Ascending aorta (tissue), 2 donors: ENCODE results near the gene KCNK3. TPM values are rescaled to one million over a fixed set of nuclear protein-coding genes. Genes with fewer than 3 reads are reported as not detected.
A peak's percentile ranks its signal among the peaks of the same experiment; 100 is the strongest.
"Not testable (repeated sequence)": the region's sequence is repeated elsewhere in the genome, so short reads cannot be mapped to it uniquely, and the experiment has no call there.

ENCODE experiments used
- DNase-seq, 2 donors: peaks; one replicate each; pipeline ENCODE4 v3.0.0-alpha.2; 2019; ENCODE audit warnings: low spot score in 2 of 2
- H3K27ac ChIP-seq, 2 donors: fragments of 200-600 bp; sonication (generic); one replicate each; pipeline ENCODE4 v1.5.1; 2016 to 2017; ENCODE audit warnings: mild to moderate bottlenecking in 1 of 2
- H3K27me3 ChIP-seq: fragments of 200-600 bp; sonication (generic); one replicate; pipeline ENCODE4 v1.5.1; 2017
- H3K36me3 ChIP-seq, 2 donors: fragments of 200-600 bp; sonication (generic); one replicate each; pipeline ENCODE4 v1.5.1; 2016
- H3K4me1 ChIP-seq, 2 donors: fragments of 200-600 bp; sonication (generic); one replicate each; pipeline ENCODE4 v1.5.1; 2016 to 2017; ENCODE audit warnings: mild to moderate bottlenecking in 1 of 2
- H3K4me3 ChIP-seq, 2 donors: fragments of 200-600 bp; sonication (generic); one replicate each; pipeline ENCODE4 v1.5.1; 2016 to 2017; ENCODE audit warnings: mild to moderate bottlenecking in 1 of 2
- H3K9me3 ChIP-seq, 2 donors: fragments of 200-600 bp; sonication (generic); one replicate each; pipeline ENCODE4 v1.5.1; 2016
- CTCF ChIP-seq, 3 experiments: fragments of 200-600 bp in 2 of 3; fragments of 450-650 bp in 1 of 3; sonication (generic) in 2 of 3; IDR thresholded peaks; one replicate each; pipeline ENCODE4 v1.5.1; 2016 to 2019; ENCODE audit warnings: antibody characterized with exemption in 3 of 3, mild to moderate bottlenecking in 1 of 3, moderate library complexity in 1 of 3
- intact Hi-C: fragments of 100-400 bp; cut with DNase I; formaldehyde crosslinking; loops from one replicate; pipeline ENCODE4 v1.15.1; 2023
- total RNA-seq: library from RNA; depleted of rRNA; stranded (reverse); fragments of >200 nt; gene quantifications from one replicate; pipeline ENCODE4 v1.1.0, GENCODE V29; 2016

Gene KCNK3
- total RNA-seq, 1 donor from 2014 or later, result 7.2 TPM

- Histone ChIP-seq H3K4me3 (no peak overlapping the region), H3K27me3 (no peaks in the 10 kb centered on the region), H3K36me3 (no peaks in the 10 kb centered on the region), H3K4me1 (peaks cover 3 to 13% of the 10 kb centered on the region in 2 donors), H3K9me3 (no peaks in the 10 kb centered on the region), H3K27ac (no peak overlapping the region)
- TF ChIP-seq CTCF (IDR thresholded peaks at IDR 0.05), result no peak
- intact Hi-C loops, result loop anchor here (2.0 kb wide), 1 partner anchor 32 kb away; no protein-coding TSS in a partner anchor
- no peak for DNase-seq
Measured at GRCh38 chr2:26756337-26756736, 63.8 kb downstream of the KCNK3 start.

- Histone ChIP-seq H3K4me3 (no peak overlapping the region), H3K36me3 (no peaks in the 10 kb centered on the region), H3K27ac (peak overlapping the region; percentile 51 to 69), H3K27me3 (no peaks in the 10 kb centered on the region), H3K4me1 (peaks cover 3 to 13% of the 10 kb centered on the region in 2 donors), H3K9me3 (no peaks in the 10 kb centered on the region)
- DNase-seq, result peak in 1 of 2 donors; percentile 90
- no peak for TF ChIP-seq CTCF (IDR thresholded peaks at IDR 0.05)
- intact Hi-C loops, result loop anchor here (2.0 kb wide), 1 partner anchor 33 kb away; no protein-coding TSS in a partner anchor
Measured at GRCh38 chr2:26757873-26758789, 65.6 kb downstream of the KCNK3 start.

GRCh38 chr2:26758790-26759321 lies 66.3 kb downstream of the KCNK3 start:
- no peaks in the 10 kb centered on the region for H3K27me3 ChIP-seq
- H3K9me3 ChIP-seq, result no peaks in the 10 kb centered on the region
- intact Hi-C loops, result no loop called here
- no peak for DNase-seq
- H3K27ac ChIP-seq, result peak overlapping the region in 1 of 2 donors; percentile 69
- H3K36me3 ChIP-seq, result no peaks in the 10 kb centered on the region
- H3K4me1 ChIP-seq, result peaks cover 3 to 19% of the 10 kb centered on the region in 2 donors
- no peak for TF ChIP-seq CTCF (IDR thresholded peaks at IDR 0.05)
- no peak overlapping the region for H3K4me3 ChIP-seq

GRCh38 chr2:26759845-26760244 lies 67.3 kb downstream of the KCNK3 start:
- intact Hi-C loops, result loop anchor here (10.0 kb wide), 3 partner anchors 315 to 885 kb away; partner anchors contain the start of genes ASXL2, ATRAID, CAD and EMILIN1

GRCh38 chr2:26760991-26761390 lies 68.5 kb downstream of the KCNK3 start:
- DNase-seq, H3K9me3 ChIP-seq, H3K27me3 ChIP-seq, H3K27ac ChIP-seq, H3K36me3 ChIP-seq, H3K4me3 ChIP-seq: not testable (repeated sequence)
- peaks cover 10 to 34% of the 10 kb centered on the region in 2 donors for H3K4me1 ChIP-seq
- intact Hi-C loops, result loop anchor here (10.0 kb wide), 3 partner anchors 314 to 886 kb away; partner anchors contain the start of genes ASXL2, ATRAID, CAD and EMILIN1

More at GRCh38 chr2:26759845-26760244, 67.3 kb downstream of the KCNK3 start:
- DNase-seq, result no peak
- Histone ChIP-seq H3K36me3 (no peaks in the 10 kb centered on the region), H3K27me3 (no peaks in the 10 kb centered on the region), H3K4me1 (peaks cover 3 to 22% of the 10 kb centered on the region in 2 donors), H3K9me3 (no peaks in the 10 kb centered on the region), H3K4me3 (no peak overlapping the region), H3K27ac (no peak overlapping the region)
- no peak for TF ChIP-seq CTCF (IDR thresholded peaks at IDR 0.05)

GRCh38 chr2:26763019-26763418 lies 70.5 kb downstream of the KCNK3 start:
- intact Hi-C loops, result loop anchor here (10.0 kb wide), 3 partner anchors 312 to 888 kb away; partner anchors contain the start of genes ASXL2, ATRAID, CAD and EMILIN1
- no peak for TF ChIP-seq CTCF (IDR thresholded peaks at IDR 0.05)
- DNase-seq, result no peak
- no peak overlapping the region for H3K4me3 ChIP-seq
- H3K4me1 ChIP-seq, result peaks cover 10 to 34% of the 10 kb centered on the region in 2 donors
- H3K9me3 ChIP-seq, result no peaks in the 10 kb centered on the region
- no peaks in the 10 kb centered on the region for H3K27me3 ChIP-seq
- H3K27ac ChIP-seq, result no peak overlapping the region
- no peaks in the 10 kb centered on the region for H3K36me3 ChIP-seq
